Ramos (cell line): ENCODE measurements around the gene PARD3.
"Not testable (repeated sequence)": the region's sequence is repeated elsewhere in the genome, so short reads cannot be mapped to it uniquely, and the experiment has no call there.

Experiments
- in situ Hi-C: fragments of 300-500 bp; cut with MboI; formaldehyde crosslinking; loops from one replicate; pipeline ENCODE4 v1.14.3; 2022; ENCODE audit warnings: low sequenced_read_pairs; ENCODE audit not compliant: unreplicated experiment

PARD3 gene

DNA sequence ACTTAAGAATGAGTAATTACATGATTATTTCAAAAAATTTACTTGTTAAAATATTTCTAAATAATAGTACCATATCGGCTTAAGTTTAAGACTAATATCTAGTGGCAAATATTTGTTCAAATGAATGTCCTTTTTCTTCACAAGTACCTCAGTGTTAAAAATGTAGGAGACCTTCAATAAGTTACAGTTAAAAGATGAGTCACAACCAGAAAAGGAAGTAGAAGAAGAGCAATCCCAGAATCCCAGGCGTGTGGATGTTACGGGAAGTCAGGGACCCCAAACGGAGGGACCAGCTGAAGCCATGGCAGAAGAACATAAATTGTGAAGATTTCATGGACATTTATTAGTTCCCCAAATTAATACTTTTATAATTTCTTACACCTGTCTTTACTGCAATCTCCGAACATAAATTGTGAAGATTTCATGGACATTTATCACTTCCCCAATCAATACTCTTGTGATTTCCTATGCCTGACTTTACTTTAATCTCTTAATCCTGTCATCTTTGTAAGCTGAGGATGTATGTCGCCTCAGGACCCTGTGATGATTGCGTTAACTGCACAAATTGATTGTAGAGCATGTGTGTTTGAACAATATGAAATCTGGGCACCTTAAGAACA is 388.4 kb downstream of the PARD3 start:
- in situ Hi-C loops, result not testable (repeated sequence)

DNA sequence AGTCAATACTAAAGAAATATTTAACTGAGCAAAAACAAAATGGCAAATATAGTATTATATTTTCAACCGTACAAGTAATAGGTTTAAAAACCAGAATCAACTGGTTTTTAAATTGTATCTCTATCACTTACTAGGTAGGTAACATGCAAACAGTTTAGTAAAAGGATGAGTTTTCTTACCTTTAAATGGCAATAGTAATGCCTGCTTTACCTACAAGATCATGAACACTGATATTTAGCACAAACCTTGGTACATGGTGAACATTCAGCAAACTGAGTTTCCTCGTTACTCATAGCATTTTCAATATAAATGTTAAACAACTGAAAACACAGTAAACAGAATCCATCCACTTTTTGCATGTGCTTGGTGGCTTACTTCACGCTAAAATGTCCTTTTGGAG is 389.1 kb downstream of the PARD3 start:
- in situ Hi-C loops, result no loop called here

DNA sequence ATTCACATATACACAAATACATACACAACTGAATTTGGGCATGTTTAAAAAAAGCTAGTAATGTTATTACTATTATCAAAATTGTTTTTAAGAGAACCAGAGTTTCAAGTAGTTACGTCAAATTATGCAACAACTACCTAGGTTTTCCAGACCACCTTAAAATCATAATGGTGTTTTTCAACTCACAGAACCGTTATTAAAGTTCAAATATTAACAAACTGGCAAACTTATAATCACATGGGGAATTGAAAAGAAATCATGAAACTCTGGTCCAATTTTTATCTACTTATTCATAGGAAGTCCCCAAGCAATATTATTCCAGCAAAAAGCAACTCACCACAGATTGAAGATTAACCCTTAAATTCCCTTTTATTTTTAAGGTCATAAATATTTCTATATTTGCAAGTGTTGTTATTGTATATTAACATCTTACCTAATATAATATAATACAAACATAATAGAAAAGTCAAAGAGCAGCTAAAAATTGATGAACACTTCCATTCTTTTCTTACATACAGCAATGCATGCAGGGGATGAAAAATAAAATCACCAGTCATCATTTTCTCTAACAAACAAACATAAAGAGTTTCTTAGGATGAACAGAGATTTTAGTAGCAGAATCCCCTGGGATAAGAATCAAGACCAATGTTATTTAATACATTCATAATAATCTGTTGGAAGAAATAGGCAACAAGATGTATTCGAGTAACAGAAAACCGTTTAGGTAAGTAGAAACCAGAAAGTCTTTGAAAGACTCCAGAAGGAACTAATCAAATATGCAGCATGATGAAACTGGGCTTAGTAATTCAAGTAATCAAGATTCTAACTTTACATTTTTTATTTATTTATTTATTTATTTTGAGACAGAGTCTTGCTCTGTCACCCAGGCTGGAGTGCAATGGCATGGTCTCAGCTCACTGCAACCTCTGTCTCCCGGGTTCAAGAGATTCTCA is 391.1 kb downstream of the PARD3 start:
- in situ Hi-C loops, result no loop called here

DNA sequence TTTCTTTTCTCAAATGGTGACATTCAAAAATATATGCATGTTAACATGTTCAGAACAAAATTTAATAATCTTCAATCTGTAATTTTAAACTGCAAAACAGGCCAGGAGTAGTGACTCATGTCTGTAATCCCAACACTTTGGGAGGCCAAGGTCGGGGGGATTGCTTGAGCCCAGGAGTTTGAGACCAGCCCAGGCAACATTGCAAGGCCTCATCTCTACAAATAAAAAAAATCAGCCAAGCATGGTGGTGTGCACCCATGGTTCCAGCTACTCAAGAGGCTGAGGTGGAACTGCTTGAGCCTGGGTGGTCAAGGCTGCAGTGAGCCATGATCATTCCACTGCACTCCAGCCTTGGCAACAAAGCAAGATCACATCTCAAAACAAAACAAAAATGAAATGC is 394.3 kb downstream of the PARD3 start:
- in situ Hi-C loops, result no loop called here

DNA sequence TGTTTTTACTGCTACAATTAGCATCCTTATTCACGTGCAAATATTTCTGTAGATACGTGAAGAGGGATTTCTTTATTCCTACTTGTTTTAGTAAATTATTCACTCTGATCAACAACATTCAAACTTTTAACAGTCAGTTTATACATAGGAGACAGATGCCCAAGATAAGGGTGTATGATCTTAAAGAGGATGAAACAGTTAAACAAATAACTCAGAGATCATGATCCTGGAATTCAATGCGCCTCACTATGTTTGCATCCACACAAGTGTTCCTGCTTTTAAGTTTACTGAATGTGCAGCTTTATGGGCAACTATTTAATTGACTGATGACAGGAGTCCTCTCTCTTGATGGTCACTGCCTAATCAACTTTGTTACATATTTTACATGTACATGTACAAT is 394.8 kb downstream of the PARD3 start:
- in situ Hi-C loops, result no loop called here

DNA sequence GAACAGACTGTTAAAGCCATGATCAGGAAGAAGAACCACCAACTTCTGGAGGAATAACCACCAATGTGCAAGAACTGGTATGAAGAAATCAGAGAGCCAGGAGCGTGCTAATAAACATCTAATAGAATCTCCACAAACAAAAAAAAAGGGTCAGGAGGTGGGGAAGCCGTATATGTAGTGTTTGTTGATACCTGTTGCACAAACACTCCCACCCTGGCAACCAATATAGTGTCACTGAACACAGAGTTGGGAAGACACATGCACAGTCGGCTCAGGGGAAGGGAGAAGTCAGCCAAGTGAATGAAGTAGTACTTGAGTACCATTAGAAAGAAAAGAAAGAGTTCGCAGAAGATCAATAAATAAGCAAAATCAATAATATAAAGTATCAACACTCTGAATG is 400.1 kb downstream of the PARD3 start:
- in situ Hi-C loops, result no loop called here

DNA sequence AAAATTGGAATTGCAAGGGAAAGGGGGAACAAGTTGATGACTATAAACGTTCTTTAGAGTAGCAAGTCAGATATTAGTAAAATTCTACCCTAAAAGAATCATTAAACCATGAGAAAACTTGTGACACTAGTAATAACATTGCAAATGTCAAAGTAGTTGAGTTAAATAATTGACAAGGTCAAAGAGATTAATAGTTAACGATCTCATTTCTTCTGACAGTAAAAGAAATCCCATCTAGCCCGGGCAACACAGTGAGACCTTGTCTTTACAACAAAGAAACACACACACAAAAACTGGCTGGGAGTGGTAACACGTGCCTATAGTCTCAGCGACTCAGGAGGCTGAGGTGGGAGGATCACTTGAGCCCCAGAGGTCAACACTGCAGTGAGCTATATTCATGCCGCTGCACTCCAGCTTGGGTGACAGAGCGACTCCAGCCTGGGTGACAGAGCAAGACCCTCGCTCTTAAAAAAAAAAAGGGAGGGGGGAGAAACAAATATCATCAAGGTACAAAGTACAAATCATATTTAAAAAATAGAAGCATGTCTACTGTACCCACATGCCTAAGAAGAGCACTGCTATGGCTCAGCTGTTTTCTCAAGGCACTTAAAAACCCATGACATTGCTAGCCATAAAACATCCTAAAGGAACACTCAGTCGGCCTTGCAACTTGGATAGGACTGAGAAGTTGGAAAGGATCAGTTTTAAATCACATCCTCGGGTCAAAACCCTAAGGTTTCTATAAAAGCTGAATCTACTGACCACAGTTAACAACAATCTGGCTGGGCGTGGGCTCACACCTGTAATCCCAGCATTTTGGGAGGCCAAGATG is 401.1 kb downstream of the PARD3 start:
- in situ Hi-C loops, result no loop called here

DNA sequence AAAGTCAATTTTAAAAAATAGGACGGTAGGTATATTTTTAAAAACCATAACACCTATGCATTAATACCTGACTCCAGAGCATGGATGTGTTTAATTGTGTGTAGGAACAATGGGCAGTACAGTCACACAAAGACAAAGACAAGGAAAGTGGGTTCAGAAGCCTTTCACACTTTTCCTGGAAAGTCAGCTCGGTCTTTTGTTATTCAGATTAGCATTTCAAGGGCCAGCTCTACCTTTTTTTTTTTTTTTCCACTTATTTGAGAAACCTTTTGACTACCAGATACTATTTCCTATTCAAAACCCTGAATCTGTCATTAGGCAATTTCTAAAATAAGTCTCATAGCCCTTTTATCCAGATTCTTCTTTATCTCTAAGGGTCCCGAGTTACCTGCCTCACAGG is 401.9 kb downstream of the PARD3 start:
- in situ Hi-C loops, result no loop called here

DNA sequence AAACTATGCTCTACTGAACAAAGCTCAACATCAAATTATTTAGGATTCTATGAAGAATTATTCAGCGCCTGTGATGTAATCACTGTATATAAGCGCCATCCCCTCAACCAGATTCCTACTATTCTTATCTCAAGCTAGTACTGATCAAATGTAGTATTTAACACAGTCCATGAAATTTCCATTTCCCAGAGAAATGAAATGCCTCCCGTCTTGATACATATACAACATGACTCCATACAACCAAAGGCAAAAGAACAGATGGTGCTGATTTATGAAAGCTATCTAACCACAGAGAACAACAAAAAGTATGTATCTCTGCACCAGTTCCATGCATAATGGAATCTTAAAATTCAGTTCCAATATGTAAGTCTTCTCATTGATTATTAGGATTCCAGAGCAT is 406.1 kb downstream of the PARD3 start:
- in situ Hi-C loops, result no loop called here

DNA sequence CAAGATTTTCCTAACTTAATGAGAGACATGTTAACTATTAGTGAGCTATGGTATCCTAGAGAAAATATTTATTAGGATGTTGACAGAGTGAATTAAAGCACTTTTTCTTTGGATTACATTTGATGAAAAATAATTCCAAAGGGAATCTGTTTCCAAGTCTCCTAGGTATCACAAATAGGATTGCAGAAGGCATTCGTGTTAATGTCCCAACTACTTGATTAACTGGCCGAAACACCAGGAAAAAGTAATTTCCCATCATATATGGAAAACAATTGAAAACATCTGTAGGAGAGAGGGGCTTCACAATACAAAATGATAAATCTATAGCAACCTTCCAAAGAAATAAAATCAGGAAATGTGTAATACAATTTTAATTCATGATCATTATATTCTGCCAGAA is 406.7 kb downstream of the PARD3 start:
- in situ Hi-C loops, result no loop called here

DNA sequence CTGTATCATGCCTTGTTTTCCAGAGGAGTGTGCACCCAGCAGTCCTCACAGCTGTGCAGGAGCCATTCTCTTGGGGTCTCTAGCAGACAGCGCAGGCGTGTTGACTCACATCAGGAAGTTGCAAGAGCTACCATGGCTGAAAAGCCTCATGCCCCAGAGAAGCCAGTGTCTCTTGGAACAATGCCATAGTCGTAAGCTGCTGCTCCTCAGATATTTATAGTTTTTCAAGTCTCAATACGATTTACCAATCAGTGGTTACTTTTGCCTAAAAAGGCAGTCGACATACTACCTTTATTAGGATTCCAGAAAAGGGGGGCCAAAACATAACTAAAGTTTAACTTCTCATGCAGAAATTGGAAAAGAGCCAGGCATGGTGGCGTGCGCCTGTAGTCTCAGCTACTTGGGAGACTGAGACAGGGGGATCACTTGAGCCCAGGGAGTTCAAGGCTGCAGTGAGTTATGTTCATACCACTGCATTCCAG is 407.7 kb downstream of the PARD3 start:
- in situ Hi-C loops, result no loop called here

DNA sequence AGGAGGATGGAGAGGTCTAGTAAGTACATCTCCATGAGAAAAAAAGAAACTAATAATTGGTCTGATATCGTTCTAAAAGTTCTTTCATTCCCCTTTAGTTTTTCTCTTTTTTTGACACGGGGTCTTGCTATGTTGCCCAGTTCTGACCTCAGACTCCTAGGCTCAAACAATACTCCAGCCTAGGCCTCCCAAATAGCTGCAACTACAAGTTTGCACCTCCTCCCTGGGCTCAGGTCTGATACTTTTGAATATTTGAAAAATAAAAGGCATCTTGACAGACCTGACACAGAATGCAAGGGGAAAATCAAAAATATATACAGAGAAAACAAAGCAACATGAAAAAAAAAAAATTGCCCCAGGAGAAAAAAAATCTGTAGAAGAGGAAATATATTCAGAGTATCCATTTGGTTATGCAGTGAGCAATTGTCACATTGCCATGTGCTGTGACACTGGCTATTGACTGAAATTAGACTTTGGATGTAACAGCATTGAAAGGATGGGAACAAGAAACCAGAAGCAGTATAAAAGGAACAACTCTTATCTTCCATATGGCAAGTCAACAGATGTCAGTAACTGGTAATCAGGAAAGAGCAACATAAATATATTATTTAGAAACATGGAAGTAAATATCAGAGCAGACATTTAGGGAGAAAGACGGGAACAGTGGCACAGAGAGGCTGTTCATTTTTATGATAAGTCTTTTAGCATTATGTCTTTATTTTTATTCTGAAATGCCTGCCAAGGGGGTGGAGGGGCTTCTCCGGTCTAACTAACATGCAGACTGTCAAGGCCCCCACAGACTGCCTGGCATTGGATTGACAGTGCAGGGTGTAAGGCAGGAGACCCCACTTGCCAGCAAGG is 408.4 kb downstream of the PARD3 start:
- in situ Hi-C loops, result no loop called here

DNA sequence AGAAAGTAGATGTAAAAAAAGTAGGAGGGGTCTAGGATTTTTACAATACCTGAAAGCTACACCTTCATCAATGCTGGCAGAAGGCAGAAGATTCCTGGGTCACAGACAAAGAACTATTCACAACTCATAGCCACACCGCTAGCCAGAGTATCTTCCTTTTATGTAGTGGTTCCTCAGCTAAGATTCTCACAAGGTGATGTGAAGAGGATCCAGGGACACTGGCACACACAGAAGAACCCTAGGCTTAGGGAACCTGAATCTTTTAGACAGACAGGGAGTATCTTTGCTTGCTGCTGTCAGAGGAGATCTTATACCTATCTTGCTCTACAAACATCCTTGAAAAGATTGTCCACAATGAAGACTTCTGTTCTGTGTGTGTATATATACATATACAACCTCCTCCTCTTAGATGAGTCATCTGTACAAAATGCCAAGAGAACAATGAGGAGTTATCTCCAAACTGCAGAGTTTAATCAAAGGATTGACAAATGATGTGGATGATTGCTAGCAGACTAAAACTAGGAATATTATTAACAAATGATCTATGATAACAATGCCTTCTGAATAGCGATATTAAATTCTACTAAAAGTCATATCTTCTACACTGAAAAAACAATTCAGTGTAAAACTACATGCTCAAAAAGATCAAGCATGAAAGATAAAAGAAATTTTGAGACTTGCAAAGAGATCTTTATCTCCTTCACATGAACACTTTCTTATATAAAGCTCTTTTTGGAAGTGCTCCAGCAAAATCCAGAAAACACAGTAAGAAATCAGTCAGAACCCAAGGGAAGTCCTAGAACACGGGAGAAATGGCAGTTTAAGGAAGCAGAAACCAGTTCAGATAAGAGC is 409.3 kb downstream of the PARD3 start:
- in situ Hi-C loops, result no loop called here

DNA sequence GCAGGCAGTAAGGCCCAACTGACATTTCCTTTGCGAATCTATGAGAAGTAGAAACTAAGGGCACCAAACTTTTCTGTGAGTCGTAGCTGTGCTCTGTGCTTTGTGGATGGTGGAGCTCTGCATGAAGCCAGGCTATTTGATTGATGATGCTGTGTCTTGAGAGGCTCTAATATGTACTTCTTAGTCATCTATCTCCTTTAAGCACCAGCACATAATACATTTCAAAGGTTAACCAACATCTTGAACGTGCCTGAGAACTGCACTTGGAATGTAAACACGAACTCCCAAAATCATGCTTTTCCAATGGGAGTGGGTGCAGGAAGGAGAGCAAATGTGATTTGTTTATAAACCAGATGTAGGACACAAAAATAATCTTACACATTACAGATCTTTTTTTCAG is 411.6 kb downstream of the PARD3 start:
- in situ Hi-C loops, result no loop called here

DNA sequence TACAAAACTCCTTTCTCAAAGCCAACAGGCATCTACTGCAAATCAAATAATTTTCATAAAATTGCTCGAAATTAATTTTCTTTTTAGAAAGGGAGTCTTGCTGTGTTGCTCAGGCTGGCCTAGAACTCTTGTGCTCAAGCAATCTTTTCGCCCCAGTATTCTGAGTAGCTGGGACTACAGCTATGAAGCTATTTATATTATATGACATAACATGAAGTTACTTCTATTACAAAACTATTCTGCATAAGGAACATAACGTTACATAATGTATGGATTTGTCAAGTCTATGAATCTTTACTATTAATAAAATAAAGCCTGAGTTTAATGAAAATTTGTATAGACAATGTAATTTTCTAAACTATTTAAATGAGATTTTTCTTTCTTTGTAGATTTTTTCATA is 415.0 kb downstream of the PARD3 start:
- in situ Hi-C loops, result no loop called here

DNA sequence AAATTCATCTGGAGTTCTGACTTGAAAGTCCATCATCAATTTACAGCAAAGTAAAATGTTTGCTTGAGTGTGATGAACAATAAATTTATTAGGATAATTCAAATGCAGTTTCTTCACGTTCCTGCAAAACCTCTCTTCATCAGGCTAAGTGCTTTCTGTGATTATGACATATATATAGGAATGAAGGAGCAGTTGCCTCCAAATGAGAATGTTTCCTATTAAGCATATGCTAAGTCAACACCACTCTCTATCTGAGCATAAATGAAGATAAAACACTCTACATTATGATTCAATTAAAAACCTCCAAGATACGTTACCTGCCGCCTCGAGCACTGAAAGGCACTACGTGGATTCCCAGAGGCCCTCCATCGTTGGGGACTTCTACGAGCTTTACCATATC is 416.1 kb downstream of the PARD3 start:
- in situ Hi-C loops, result no loop called here

DNA sequence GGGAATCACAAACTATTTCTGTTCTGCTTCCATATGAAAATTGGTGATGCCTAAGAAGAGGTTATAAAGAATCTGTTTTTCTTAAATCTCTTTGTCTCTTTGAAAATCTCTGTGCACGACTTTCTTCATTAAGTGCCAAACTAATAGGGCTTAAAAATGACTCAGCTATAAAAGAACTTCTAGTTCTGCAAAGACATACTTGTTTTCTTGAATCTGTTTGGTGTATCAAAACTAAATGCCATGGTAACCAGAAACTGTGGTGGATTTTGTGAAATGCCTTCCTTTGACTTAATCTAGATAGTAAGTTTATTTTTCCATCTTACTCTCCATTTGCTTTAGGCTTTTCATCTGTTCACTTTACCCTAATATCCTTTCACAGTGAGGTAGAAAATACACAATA is 417.8 kb downstream of the PARD3 start:
- in situ Hi-C loops, result no loop called here

DNA sequence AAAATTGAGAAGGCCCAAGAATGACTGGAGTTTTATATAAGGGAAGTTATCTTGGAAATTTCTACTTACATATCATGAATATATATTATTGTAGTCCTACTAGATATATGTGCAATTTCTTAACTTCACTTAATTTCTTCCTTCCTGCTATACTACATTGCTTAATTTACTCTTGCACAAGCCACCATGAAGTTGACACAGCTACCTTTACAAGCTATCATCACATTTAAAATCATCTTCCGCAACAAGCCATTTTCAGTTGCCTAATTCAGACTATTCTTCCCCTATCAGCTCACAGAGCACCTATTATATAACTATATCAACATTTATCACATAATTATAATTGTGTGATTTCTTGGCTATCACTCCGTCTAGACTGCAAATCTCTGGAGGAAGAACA is 418.4 kb downstream of the PARD3 start:
- in situ Hi-C loops, result no loop called here

DNA sequence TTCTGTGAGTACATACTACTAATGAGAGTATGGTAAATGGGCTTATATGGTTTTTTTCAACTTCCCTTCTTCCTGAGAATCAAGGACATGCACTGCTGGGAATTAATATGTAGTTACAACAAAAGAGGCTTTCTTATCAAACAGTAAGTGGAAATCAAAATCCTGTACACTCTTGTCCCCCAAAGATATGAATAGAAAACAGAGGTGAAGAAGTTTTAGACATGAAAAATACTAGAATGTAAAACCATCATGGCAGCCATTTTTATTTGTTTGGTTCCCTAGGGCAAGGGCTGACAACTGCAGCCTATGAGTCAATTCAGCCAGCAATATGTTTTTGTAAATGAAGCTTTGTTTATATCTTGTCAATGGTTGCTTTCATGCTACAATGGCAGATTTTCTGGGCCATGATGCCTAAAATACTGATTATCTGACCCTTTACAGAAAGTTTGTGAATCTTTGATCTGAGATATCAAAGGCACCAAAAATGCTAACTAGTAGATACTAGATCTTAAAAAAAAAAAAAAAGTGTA is 422.4 kb downstream of the PARD3 start:
- in situ Hi-C loops, result no loop called here
